B cell (primary cell): Measurements from ENCODE around the gene APH1A.

Experiments used
- EZH2 ChIP-seq: IDR thresholded peaks from 2 replicates; pipeline ENCODE4 v1.6.1; 2012; ENCODE audit warnings: borderline replicate concordance, low read depth, mild to moderate bottlenecking, moderate library complexity, low read length; ENCODE audit not compliant: insufficient read depth, poor library complexity, severe bottlenecking
- TF ChIP-seq, protein P1 (sequence below): fragments of 200-600 bp; IDR thresholded peaks from one replicate; pipeline ENCODE4 v1.8.0; 2022; ENCODE audit warnings: antibody characterized with exemption, mild to moderate bottlenecking

DNA sequence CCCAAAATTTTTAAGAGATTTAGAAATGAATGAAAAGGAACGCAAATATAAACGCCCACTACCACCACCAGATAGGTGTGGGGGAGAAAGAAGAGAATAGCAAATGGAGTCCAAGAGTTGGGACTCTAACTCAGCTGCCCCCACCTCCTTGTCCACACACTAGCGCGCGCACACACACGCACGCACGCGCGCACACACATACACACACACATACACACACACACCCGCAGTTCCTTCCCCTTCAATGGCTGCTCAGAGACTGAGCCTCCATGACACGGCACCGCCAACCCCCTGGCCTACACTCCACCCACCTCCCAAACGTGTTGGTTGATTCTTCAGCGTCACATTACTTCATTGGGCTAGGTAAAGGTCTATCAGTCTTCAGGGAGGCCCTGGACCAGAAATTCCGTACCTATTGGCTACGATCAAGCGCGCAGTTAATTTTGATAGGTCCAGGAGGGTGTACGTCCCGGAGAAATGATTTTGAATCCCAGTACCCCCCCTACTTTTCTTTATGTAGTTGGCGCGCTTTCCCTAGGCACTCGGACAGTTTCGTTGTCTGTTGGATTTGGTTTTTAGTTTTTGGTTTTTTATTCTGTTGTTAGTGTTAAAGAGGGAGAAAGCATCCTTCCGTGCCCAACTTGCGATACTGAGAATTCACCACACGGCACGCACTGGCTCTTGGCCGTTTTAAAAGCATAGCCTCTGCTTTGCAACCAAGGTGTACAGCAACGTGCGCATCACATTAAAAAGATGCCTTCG, 32.8 kb downstream of the APH1A start, which contains the start of gene ANP32E:
- TF ChIP-seq, protein P1, sequence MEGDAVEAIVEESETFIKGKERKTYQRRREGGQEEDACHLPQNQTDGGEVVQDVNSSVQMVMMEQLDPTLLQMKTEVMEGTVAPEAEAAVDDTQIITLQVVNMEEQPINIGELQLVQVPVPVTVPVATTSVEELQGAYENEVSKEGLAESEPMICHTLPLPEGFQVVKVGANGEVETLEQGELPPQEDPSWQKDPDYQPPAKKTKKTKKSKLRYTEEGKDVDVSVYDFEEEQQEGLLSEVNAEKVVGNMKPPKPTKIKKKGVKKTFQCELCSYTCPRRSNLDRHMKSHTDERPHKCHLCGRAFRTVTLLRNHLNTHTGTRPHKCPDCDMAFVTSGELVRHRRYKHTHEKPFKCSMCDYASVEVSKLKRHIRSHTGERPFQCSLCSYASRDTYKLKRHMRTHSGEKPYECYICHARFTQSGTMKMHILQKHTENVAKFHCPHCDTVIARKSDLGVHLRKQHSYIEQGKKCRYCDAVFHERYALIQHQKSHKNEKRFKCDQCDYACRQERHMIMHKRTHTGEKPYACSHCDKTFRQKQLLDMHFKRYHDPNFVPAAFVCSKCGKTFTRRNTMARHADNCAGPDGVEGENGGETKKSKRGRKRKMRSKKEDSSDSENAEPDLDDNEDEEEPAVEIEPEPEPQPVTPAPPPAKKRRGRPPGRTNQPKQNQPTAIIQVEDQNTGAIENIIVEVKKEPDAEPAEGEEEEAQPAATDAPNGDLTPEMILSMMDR = no peak
- TF ChIP-seq EZH2 = no peak
